Lower lobe of right lung (tissue), 2 donors: Measurements from ENCODE around the gene NRIP1. TPM values are rescaled to one million over a fixed set of nuclear protein-coding genes. Genes with fewer than 3 reads are reported as not detected.

Experiments used
- ATAC-seq, 2 donors: fragments of 200-7000 bp; cut with Tn5 transposase; one replicate each; pipeline ENCODE4 v1.9.1; 2020 to 2022; ENCODE audit warnings: mild to moderate bottlenecking in 2 of 2, moderate library complexity in 2 of 2
- DNase-seq: peaks from one replicate; pipeline ENCODE4 v3.0.0-alpha.2; 2020
- H3K27ac ChIP-seq: fragments of 200-600 bp; one replicate; pipeline ENCODE4 v1.8.0; 2022
- H3K27me3 ChIP-seq: fragments of 200-600 bp; one replicate; pipeline ENCODE4 v1.8.0; 2022; ENCODE audit warnings: low read depth
- H3K36me3 ChIP-seq: fragments of 200-600 bp; one replicate; pipeline ENCODE4 v1.8.0; 2022; ENCODE audit warnings: mild to moderate bottlenecking
- H3K4me1 ChIP-seq: fragments of 200-600 bp; one replicate; pipeline ENCODE4 v1.8.0; 2022
- H3K4me3 ChIP-seq: fragments of 200-600 bp; one replicate; pipeline ENCODE4 v1.8.0; 2022; ENCODE audit warnings: mild to moderate bottlenecking
- H3K9me3 ChIP-seq: fragments of 200-600 bp; one replicate; pipeline ENCODE4 v1.8.0; 2022
- CTCF ChIP-seq: fragments of 200-600 bp; IDR thresholded peaks from one replicate; pipeline ENCODE4 v1.8.0; 2022; ENCODE audit warnings: antibody characterized with exemption, mild to moderate bottlenecking
- intact Hi-C: fragments of 100-400 bp; cut with DNase I; formaldehyde crosslinking; loops from one replicate; pipeline ENCODE4 v1.11.0; 2022
- total RNA-seq: library from RNA; stranded (reverse); fragmentation: NEBNext Ultra II Directional; extraction: Animal tissue kit (Norgen Biotek cat#: 25700); gene quantifications from one replicate; pipeline ENCODE4 v1.2.1, GENCODE V29; 2021
- donor health status: DM: no; HTN: yes; CAD: no; lungs with severe emphysema.

Gene NRIP1
- total RNA-seq, 1 donor from 2014 or later = 60.0 TPM

- Histone ChIP-seq H3K9me3 (no peaks in the 10 kb centered on the region), H3K27ac (no peak overlapping the region), H3K4me1 (no peaks in the 10 kb centered on the region), H3K36me3 (peaks cover 5% of the 10 kb centered on the region), H3K4me3 (no peak overlapping the region), H3K27me3 (no peaks in the 10 kb centered on the region)
- ATAC-seq = no peak
- TF ChIP-seq CTCF = no peak
- no peak for DNase-seq
- intact Hi-C loops = no loop called here
Observed at GRCh38 chr21:14959343-14959742, 105.5 kb downstream of the NRIP1 start.

DNA sequence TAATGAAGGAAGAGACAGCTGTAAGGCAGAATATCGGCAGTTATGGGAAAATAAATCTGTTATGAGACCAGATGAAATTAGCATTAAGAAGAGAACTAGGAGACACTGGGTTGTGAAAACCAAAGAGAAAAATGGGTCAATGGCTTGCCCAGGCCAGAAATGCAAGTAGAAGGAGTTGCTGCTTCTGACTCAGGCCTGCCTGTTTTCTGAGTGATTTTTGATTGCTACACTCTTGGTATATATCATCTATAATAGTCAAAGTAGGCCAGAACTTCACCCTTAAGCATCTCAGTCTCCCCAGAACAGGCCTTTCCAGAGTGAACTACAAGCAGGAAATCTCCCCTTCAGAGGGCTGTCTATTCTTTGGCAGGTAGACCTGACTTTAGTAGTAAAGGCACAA is 107.0 kb downstream of the NRIP1 start:
- no peaks in the 10 kb centered on the region for H3K27me3 ChIP-seq
- no peaks in the 10 kb centered on the region for H3K4me1 ChIP-seq
- intact Hi-C loops = no loop called here
- DNase-seq (no peak), ATAC-seq (no peak)
- no peaks in the 10 kb centered on the region for H3K36me3 ChIP-seq
- TF ChIP-seq CTCF = no peak
- H3K9me3 ChIP-seq = no peaks in the 10 kb centered on the region
- H3K4me3 ChIP-seq = no peak overlapping the region
- no peak overlapping the region for H3K27ac ChIP-seq

- TF ChIP-seq CTCF = no peak
- DNase-seq (no peak), ATAC-seq (no peak)
- Histone ChIP-seq H3K27me3 (no peaks in the 10 kb centered on the region), H3K27ac (no peak overlapping the region), H3K4me1 (no peaks in the 10 kb centered on the region), H3K36me3 (no peaks in the 10 kb centered on the region), H3K4me3 (no peak overlapping the region), H3K9me3 (no peaks in the 10 kb centered on the region)
- intact Hi-C loops = no loop called here
Observed at GRCh38 chr21:14956807-14957206, 108.0 kb downstream of the NRIP1 start.

DNA sequence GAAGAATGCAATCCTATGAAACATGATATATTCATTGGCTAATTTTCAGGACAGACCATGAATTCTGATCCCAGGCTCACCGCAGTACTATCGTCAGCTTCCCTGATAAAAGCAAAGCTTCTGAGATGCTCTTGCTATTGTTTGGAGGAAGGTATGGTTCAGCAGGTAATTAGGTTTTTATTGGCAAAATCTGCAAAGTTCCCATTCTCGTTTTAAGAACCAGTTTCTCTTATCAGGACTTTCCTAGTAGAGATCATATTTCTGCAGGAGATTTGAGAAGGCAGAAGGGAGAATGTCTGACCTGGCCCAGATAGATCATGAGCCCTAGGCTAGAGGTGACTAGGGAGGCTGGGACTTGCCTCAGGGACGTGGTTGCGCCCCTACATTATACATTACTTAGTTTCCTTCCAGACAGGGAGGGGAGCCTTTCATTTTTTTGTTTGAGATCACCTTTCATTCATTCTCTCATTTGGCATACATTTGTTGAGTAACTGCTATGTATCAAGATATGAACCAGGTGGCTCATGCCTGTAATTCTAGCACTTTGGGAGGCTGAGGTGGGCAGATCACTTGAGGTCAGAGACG is 108.8 kb downstream of the NRIP1 start:
- ATAC-seq = no peak
- intact Hi-C loops = no loop called here
- H3K4me1 ChIP-seq = no peaks in the 10 kb centered on the region
- H3K36me3 ChIP-seq = no peaks in the 10 kb centered on the region
- no peaks in the 10 kb centered on the region for H3K27me3 ChIP-seq
- no peak overlapping the region for H3K27ac ChIP-seq
- H3K9me3 ChIP-seq = no peaks in the 10 kb centered on the region
- DNase-seq = no peak
- no peak for TF ChIP-seq CTCF
- no peak overlapping the region for H3K4me3 ChIP-seq

- DNase-seq (no peak), ATAC-seq (no peak)
- Histone ChIP-seq H3K27me3 (no peaks in the 10 kb centered on the region), H3K9me3 (peaks cover 3% of the 10 kb centered on the region), H3K4me1 (no peaks in the 10 kb centered on the region), H3K4me3 (no peak overlapping the region), H3K27ac (no peak overlapping the region), H3K36me3 (no peaks in the 10 kb centered on the region)
- no peak for TF ChIP-seq CTCF
- intact Hi-C loops = no loop called here
Observed at GRCh38 chr21:14952916-14953315, 111.9 kb downstream of the NRIP1 start.

- TF ChIP-seq CTCF = no peak
Observed at GRCh38 chr21:14949603-14950002, 115.2 kb downstream of the NRIP1 start.

More at GRCh38 chr21:14949603-14950002, 115.2 kb downstream of the NRIP1 start:
- H3K4me3 ChIP-seq = no peak overlapping the region
- H3K9me3 ChIP-seq = peaks cover 3% of the 10 kb centered on the region
- no peaks in the 10 kb centered on the region for H3K36me3 ChIP-seq
- DNase-seq (no peak), ATAC-seq (no peak)
- H3K27me3 ChIP-seq = no peaks in the 10 kb centered on the region
- no peaks in the 10 kb centered on the region for H3K4me1 ChIP-seq
- intact Hi-C loops = no loop called here
- H3K27ac ChIP-seq = no peak overlapping the region
